Measurements from ENCODE around the gene PDIA3. TPM values are rescaled to one million over a fixed set of nuclear protein-coding genes. Genes with fewer than 3 reads are reported as not detected.
A peak's percentile ranks its signal among the peaks of the same experiment; 100 is the strongest.

PDIA3 gene
- total and polyA plus RNA-seq, 2 of the 13 experiments (the other 11 are each of a cell fraction or from before 2014, with no cell fraction given), result 238 to 433 TPM

DNA sequence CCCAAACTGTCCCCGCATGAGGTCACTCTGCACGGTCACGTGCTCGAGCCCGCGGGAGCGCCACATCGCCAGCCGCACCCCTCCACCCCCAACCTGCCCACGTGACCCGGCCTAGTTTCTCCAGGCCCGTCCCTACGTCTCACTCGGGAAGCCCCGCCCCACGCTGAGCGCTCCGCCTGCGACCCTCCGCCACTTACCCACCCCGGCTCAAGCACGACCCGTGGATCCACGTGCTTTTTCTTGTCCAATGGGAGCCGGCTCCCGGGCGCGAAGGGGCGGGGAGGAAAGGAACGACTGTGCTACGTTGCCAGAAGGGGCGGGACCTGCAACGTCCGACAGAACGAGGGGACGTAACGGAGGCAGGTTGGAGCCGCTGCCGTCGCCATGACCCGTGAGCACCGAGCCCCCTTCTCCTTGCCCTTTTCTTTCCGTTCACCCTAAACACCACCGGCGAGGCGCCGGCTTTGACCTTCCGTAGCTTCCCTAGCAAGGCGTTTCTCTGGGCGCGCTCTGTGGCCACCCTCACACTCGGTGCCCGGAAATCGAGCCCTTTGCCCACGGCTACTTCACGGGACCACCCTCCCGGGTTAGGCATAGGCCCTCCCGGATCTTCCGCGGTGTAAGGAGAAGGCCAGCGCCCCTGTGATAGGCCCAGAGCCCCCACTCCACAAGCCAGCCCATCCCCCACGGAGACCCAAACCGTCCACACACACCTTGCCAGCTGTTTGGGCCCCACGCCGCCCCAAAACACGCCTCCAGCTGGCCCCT is 45.9 kb downstream of the PDIA3 start, which contains the start of gene SERF2 (continued):
- TF ChIP-seq ZNF749 (CRISPR knock-in tag; IDR thresholded peaks at IDR 0.05; ENCODE audit: borderline replicate concordance) (peak; percentile 70; the same call in 1 of the 2 replicates), ZNF253 (CRISPR knock-in tag; IDR thresholded peaks at IDR 0.05; ENCODE audit: borderline replicate concordance) (no peak; the same call in 1 of the 2 replicates), RELA (CRISPR knock-in tag; IDR thresholded peaks at IDR 0.05) (no peak), PRPF4 (IDR thresholded peaks at IDR 0.05; ENCODE audit: low read depth, low read length, poor library complexity, severe bottlenecking) (no peak), SRSF1 (optimal IDR thresholded peaks at IDR 0.05; ENCODE audit: low read depth, low read length) (peak; percentile 39), PHB2 (IDR thresholded peaks at IDR 0.05; ENCODE audit: partially characterized antibody) (no peak), RFX1 (IDR thresholded peaks at IDR 0.05) (no peak), ZNF841 (CRISPR knock-in tag; IDR thresholded peaks at IDR 0.05; ENCODE audit: borderline replicate concordance) (no peak), BRD4 (CRISPR knock-in tag; IDR thresholded peaks at IDR 0.05) (0 out of 2 replicates have a peak, but pooled peaks have one; percentile 2), ZNF562 (CRISPR knock-in tag; IDR thresholded peaks at IDR 0.05; ENCODE audit: borderline replicate concordance) (no peak), ZNF547 (CRISPR knock-in tag; IDR thresholded peaks at IDR 0.05) (0 out of 2 replicates have a peak, but pooled peaks have one; percentile 31), ZZZ3 (CRISPR knock-in tag; IDR thresholded peaks at IDR 0.05; ENCODE audit: borderline replicate concordance) (0 out of 2 replicates have a peak, but pooled peaks have one; percentile 38), NKX3-1 (CRISPR knock-in tag; IDR thresholded peaks at IDR 0.05) (no peak), IKZF1 (IDR thresholded peaks at IDR 0.05) (no peak)
- TF ChIP-seq, protein P1, sequence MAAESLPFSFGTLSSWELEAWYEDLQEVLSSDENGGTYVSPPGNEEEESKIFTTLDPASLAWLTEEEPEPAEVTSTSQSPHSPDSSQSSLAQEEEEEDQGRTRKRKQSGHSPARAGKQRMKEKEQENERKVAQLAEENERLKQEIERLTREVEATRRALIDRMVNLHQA (CRISPR knock-in tag; IDR thresholded peaks at IDR 0.05), result no peak
- TF ChIP-seq, protein P2, sequence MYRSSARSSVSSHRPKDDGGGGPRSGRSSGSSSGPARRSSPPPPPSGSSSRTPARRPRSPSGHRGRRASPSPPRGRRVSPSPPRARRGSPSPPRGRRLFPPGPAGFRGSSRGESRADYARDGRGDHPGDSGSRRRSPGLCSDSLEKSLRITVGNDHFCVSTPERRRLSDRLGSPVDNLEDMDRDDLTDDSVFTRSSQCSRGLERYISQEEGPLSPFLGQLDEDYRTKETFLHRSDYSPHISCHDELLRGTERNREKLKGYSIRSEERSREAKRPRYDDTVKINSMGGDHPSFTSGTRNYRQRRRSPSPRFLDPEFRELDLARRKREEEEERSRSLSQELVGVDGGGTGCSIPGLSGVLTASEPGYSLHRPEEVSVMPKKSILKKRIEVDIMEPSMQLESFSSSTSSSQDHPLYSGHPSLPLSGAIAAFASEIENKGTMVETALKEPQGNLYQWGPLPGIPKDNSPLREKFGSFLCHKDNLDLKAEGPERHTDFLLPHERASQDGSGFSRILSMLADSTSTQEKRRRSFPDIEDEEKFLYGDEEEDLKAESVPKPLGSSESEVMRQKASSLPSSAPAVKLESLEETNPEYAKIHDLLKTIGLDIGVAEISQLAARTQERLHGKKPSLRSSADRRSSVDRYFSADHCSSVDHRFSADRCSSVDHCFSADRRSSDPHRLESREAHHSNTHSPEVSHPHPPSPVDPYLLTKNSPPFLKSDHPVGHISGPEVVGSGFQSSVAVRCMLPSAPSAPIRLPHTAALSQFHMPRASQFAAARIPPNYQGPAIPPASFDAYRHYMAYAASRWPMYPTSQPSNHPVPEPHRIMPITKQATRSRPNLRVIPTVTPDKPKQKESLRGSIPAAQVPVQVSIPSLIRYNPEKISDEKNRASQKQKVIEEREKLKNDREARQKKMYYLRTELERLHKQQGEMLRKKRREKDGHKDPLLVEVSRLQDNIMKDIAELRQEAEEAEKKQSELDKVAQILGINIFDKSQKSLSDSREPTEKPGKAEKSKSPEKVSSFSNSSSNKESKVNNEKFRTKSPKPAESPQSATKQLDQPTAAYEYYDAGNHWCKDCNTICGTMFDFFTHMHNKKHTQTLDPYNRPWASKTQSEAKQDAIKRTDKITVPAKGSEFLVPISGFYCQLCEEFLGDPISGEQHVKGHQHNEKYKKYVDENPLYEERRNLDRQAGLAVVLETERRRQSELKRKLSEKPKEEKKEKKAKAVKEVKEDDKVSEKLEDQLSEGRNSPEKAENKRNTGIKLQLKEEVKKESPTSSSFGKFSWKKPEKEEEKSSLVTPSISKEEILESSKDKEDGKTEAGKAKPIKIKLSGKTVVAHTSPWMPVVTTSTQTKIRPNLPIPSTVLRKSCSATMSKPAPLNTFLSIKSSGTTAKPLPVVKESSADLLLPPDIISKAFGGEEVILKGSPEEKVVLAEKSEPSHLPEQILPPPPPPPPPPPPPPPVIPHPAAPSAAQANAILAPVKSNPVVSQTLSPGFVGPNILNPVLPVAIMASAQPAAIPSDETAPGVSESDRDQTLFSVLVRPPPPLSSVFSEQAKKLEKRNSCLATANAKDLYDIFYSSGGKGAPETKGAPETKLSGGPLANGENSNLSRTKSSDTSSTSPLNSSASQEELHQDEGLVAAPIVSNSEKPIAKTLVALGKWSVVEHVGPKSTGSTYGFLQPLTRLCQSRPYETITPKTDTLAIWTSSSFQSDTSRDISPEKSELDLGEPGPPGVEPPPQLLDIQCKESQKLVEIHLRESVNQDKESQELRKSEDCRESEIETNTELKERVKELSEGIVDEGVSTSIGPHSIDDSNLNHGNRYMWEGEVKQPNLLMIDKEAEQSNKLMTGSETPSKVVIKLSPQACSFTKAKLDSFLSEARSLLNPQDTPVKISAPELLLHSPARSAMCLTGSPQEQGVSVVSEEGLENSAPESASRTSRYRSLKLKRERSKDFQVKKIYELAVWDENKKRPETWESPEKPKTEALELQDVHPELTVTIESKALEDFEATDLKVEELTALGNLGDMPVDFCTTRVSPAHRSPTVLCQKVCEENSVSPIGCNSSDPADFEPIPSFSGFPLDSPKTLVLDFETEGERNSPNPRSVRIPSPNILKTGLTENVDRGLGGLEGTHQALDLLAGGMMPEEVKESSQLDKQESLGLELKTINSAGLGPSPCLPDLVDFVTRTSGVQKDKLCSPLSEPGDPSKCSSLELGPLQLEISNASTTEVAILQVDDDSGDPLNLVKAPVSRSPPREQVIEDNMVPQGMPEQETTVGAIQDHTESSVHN (CRISPR knock-in tag; IDR thresholded peaks at IDR 0.05), result no peak
- TF ChIP-seq, protein P3, sequence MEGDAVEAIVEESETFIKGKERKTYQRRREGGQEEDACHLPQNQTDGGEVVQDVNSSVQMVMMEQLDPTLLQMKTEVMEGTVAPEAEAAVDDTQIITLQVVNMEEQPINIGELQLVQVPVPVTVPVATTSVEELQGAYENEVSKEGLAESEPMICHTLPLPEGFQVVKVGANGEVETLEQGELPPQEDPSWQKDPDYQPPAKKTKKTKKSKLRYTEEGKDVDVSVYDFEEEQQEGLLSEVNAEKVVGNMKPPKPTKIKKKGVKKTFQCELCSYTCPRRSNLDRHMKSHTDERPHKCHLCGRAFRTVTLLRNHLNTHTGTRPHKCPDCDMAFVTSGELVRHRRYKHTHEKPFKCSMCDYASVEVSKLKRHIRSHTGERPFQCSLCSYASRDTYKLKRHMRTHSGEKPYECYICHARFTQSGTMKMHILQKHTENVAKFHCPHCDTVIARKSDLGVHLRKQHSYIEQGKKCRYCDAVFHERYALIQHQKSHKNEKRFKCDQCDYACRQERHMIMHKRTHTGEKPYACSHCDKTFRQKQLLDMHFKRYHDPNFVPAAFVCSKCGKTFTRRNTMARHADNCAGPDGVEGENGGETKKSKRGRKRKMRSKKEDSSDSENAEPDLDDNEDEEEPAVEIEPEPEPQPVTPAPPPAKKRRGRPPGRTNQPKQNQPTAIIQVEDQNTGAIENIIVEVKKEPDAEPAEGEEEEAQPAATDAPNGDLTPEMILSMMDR (CRISPR knock-in tag; IDR thresholded peaks at IDR 0.05), result no peak

All from HepG2 (cell line).